Activated CD8-positive, alpha-beta memory T cell treated with anti-CD3 and anti-CD28 coated beads, Interleukin-2, amount 50 U/mL, for 1 hour (primary cell): ENCODE results near the gene NDUFS8.

Experiments used
- DNase-seq: peaks from one replicate; pipeline ENCODE4 v3.0.0-alpha.2; 2020; ENCODE audit errors: extremely low read depth

Gene NDUFS8

GRCh38 chr11:68080860-68081259, 50.4 kb downstream of the NDUFS8 start:
- no peak for DNase-seq

GRCh38 chr11:68081691-68082090, 51.2 kb downstream of the NDUFS8 start:
- no peak for DNase-seq

GRCh38 chr11:68082481-68082880, 52.0 kb downstream of the NDUFS8 start:
- no peak for DNase-seq

- no peak for DNase-seq
These were observed 53.0 kb downstream of the NDUFS8 start for GRCh38 chr11:68083517-68083916.
